ENCODE data around the gene LCE4A.
"Not testable (repeated sequence)": the region's sequence is repeated elsewhere in the genome, so short reads cannot be mapped to it uniquely, and the experiment has no call there.

LCE4A gene

DNA sequence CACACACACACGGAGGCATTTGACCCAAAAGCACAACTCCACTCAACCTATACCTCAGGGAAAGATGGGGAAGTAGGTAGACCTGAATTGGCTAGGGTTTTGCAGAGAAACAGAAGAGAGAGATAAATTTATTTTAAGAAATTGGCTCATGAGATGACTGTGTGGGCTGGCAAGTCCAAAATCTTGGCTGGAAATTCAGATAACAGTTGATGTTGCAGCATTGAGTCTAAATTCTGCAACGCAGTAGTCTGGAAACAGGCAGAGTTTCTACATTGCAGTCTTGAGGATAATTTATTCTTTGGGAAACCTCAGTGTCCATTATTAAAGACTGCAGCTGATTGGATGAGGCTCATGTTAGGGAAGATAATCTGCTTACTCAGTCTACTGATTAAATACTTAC, 26.3 kb upstream of the LCE4A start:
- no peak for TF ChIP-seq CTCF (IDR thresholded peaks at IDR 0.05; ENCODE audit: low read depth, low read length)
- DNase-seq (ENCODE audit: low read depth in 2 of 2) = no peak
- H3K4me3 ChIP-seq (replicated peaks in 1 of 2; ENCODE audit: low read depth in 2 of 2, low read length in 2 of 2) = no peak overlapping the region

DNA sequence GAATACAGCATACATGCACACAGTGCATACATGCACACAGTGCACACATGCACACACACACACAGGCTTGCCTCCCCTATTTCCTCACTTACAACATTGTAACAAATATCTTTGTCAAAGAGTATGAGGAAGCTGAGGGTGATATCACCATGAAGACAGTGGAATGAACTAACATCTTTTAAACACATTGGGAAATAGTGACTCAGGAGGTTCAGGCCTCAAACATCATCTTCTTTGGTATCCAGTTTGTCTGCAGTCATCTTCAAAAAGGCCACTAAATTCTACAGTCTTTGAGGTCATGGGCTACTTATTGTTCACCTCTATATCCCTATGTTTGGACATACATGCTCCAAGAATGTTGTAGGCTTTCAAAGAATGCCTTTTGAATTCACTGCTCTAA, 24.1 kb upstream of the LCE4A start:
- H3K4me3 ChIP-seq (replicated peaks in 1 of 2; ENCODE audit: low read depth in 2 of 2, low read length in 2 of 2) = no peak overlapping the region
- no peak for TF ChIP-seq CTCF (IDR thresholded peaks at IDR 0.05; ENCODE audit: low read depth, low read length)
- no peak for DNase-seq (ENCODE audit: low read depth in 2 of 2)

- H3K4me3 ChIP-seq (replicated peaks in 1 of 2; ENCODE audit: low read depth in 2 of 2, low read length in 2 of 2); DNase-seq (ENCODE audit: low read depth in 2 of 2): not testable (repeated sequence)
These were observed 22.1 kb upstream of the LCE4A start, which contains the start of gene LCE2B for GRCh38 chr1:152685823-152686222. Gene LCE2B, plus strand, starts transcription at chr1:152686123. Its CDS starts 721 bp downstream, at chr1:152686844.

- H3K4me3 ChIP-seq (replicated peaks in 1 of 2; ENCODE audit: low read depth in 2 of 2, low read length in 2 of 2) = no peak within 1 kb of the TSS
- DNase-seq (ENCODE audit: low read depth in 2 of 2) = no peak
- no peak for TF ChIP-seq CTCF (IDR thresholded peaks at IDR 0.05; ENCODE audit: low read depth, low read length)
These were observed 10.0 kb upstream of the LCE4A start, which contains the start of gene LCE2A for GRCh38 chr1:152697701-152698600. Gene LCE2A, plus strand, starts transcription at chr1:152698345. Its CDS starts 557 bp downstream, at chr1:152698902.

DNA sequence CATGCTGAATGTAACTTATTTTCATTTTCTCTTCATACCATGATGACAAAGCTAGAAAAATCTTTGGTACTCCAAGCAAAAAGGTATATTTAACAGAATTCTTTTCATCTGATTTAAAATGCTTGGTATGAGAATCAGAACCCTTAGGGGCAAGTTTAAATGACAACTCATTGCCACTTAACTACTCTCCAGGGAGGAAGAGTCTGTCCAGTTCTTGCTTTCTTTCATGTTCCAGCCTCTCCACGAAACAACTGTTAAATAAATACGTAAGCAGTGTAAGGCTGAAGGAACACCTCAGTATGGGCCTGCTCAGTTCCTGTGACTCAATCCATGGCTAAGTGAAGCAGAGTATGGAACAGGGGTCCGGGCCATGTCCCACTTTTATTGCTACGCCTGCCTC, 8.2 kb upstream of the LCE4A start:
- TF ChIP-seq CTCF (IDR thresholded peaks at IDR 0.05; ENCODE audit: low read depth, low read length) = no peak
- no peak for DNase-seq (ENCODE audit: low read depth in 2 of 2)
- H3K4me3 ChIP-seq (replicated peaks in 1 of 2; ENCODE audit: low read depth in 2 of 2, low read length in 2 of 2) = no peak overlapping the region

DNA sequence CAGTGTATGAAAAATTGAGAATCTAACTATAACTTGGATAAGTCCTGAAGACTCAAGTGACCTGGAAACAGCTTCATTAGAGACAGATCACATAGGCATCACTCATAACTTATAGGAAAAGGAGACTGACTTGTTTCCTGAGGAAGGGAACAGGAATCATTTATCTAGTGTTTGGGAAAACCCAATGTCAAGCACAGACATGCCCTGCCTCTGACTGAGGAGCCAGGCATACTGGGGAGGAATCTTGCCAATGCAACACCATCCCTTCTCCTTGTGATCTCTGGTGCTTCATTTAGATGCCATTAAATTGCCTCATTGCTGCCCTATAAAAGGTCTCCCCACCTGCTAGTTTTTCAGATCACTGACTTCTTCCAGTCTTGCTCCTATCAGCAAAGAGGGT, 10.3 kb downstream of the LCE4A start:
- H3K4me3 ChIP-seq (replicated peaks in 1 of 2; ENCODE audit: low read depth in 2 of 2, low read length in 2 of 2) = no peak overlapping the region
- no peak for TF ChIP-seq CTCF (IDR thresholded peaks at IDR 0.05; ENCODE audit: low read depth, low read length)
- no peak for DNase-seq (ENCODE audit: low read depth in 2 of 2)

- H3K4me3 ChIP-seq (replicated peaks in 1 of 2; ENCODE audit: low read depth in 2 of 2, low read length in 2 of 2) = no peak overlapping the region
- DNase-seq (ENCODE audit: low read depth in 2 of 2) = no peak
- TF ChIP-seq CTCF (IDR thresholded peaks at IDR 0.05; ENCODE audit: low read depth, low read length) = no peak
These were observed 17.3 kb downstream of the LCE4A start for GRCh38 chr1:152725261-152725660.

Data from cardiac fibroblast (primary cell).